ENCODE results near the gene PAX7.

PAX7 gene

DNA sequence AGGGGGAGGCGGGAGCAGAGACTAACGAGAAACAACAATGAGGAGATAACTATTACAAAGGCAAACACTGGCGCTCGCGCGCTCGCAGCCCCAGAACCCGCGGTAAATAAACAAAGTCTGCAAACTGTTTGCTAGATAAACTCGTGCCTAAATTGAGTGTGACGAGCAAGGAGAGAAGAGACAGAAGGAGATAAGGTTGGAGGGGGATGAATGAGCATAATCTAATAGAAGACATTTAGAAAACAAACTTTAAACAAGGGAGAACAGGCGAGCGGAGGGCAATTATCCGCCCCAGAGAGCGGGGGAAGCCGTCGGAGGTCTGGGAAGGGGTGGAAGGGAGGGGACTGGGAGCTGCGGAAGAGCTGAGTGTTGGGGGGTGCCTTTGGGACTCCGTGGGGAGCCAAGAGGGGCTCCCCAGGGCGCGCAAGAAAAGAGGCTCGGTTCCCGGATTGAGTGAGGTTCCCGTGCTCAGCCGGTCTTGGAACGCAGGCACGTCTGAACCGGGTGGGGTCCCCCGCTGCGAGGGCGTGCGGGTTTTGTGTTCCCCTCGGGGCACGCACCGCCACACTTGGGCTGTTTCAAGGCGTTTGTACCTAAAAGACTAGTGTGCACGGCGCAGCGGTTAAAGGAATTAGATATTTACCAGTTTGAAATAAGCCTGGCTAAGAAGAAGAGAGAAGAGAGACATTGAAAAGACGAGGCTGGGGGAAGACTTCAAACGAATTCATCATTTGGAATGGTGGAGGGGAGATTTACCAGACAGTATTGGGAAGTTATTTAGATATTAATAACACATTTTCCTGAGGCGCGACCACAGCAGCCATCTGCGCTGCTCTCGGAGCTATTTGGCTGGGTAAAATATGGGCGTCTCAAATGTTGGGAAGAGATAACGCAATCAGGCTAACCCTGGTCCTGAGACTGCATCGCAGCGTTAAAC lies 10.6 kb downstream of the PAX7 start:
- DNase-seq (ENCODE audit: low read depth in 2 of 2): no peak

DNA sequence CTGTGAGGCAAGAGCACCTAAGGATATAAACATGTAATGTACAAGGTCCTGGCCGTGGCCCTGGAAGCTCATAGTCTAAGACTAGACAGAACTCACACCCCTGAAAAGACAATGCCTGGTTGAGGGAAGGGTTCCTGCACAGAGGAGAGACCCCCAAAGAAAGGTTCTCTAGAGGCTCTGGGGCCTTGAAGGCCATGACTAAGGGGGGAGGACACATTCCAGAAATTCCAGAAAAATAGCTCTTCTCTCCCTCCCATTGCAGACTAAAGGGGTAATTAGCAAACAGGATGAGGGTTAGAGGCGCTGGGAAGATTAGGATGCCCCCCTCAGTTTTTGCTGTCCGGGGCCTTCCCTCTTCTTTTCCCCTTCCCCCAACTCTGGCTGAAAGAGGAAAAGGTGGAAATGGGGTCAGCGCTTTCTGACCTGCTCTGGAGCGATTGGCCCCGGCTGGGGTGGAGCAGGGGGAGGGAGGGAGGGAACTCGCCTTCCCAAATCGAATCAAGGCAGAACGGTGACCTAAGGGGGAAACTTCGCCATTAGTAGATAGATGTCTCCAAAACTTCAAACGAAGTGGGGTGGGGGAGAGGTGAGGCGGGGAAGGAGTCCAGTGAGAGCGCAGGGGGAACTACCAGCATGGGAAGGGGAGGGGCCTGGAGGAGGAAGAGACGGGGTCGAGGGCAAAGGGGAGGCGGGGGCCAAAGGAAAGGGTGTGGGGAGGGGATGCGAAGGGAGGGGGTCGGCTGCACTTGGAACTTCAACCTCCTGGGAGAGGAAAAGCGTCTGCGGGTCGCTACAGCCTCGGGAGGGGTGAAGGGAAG lies 11.8 kb downstream of the PAX7 start:
- DNase-seq (ENCODE audit: low read depth in 2 of 2): no peak

DNA sequence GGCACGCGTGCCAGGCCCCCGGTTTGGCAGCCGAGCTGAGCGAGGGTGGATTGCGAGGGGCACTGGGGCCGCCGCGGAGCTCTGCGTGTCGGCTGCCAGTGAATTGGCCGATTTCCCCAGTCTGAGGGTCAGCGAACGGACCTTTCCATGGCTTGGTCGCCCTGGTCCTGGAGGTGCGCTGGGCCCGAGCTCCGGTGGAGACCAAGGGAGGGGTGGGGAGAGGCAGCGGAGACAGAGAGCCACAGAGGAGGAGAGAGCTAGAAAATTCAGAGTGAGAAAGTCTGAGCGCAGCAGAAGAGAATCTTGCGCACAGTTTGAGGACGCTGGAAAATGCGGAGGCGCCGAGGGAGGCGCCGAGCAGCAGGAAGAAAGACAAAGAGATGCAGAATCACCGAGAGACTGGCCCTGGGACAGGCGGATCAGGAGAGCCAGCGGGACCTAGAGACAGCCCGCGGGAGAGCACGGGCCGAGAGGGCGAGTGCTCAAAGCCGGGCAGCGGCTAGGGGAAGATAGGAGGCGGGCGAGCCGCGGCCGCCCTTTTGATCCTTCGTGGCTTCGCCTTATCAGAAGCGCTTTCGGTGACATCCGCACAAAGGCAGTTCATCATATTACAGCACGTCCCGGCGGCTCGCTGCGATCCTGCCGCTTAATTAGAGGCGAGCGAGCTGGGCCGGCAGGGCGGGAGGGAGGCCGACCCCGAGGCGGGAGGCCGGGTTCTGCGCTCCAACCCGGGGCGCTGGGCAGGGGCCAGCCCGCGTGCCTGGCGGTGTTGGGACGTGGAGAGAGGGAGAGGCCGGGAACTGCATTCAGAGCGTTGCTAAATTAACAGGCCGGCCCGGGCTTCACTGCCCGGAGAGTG lies 12.7 kb downstream of the PAX7 start:
- DNase-seq (ENCODE audit: low read depth in 2 of 2): no peak

DNA sequence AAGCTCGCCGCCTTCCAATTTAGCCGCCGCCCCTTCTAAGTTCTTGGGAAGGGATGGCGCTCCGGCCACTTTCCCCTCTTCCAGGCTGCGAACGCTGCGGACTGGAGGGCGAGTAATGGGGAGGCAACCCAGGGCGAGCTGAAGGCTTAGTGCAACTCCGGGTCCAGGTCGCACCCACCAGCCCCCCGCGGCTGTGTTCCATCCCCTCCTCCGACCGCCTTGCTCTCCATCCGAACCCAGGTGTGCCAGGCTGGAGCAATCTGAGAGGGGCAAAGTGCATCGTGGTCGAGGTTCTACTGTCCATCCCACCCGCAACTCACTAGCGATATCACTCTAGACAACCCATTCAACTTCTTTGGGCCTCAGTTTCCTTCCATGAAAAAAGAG lies 13.4 kb downstream of the PAX7 start:
- DNase-seq (ENCODE audit: low read depth in 2 of 2): no peak

DNA sequence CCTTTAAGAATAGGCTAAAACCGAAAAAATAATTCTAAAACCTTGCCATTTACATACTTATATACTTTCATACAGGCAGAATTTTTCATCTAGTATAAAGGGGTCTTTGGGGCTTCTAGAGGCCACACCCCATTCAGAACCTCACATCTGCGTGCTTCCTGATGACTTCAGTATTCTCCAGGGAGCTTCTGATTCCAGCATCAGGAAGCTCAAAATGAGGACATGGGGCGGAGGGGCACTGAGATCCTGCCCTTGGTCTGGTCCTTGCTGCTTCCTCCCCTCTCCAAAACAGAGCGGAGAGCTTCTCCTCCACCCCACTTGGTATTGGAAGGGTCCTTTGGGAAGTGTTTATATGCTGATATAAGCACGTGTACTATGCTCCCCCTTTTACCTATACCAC lies 13.8 kb downstream of the PAX7 start:
- DNase-seq (ENCODE audit: low read depth in 2 of 2): no peak

DNA sequence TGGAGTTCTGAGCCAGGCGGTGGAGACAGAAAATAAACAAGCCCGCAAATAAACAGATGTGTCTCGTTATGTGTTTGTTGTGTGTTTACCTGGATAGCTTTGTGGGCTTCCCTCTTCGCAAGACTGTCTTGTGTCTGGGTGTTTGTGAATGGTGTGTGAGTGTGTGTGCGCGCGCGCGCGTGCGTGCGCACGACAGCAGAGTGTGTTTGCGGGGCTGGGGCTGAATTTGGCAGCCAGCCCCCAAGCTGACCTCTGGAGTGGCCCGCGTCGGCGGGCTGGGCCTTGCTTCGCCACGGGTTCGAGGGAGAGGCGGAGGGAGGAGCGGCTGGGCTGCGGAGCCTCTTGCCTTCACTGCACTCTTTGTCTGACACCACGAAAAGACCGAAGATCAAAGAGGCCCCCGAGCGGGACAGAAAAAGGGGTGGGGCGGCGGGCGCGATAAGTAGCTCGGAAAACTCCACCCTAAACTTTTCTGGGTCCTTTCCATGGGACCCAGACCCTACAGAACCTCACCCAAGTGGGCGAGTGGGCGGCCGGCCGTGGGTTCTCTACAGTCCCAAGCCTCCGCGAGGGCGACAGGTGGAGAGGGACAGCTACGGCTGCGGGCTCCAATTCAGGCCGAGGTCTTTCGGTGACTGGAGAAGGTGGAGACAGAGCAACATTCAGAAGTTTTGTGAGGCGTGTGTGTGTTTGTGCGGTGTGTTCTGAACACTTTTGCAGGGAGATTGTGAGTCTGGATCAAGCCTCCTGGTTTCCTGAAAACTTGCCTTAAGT lies 14.5 kb downstream of the PAX7 start:
- no peak for DNase-seq (ENCODE audit: low read depth in 2 of 2)

DNA sequence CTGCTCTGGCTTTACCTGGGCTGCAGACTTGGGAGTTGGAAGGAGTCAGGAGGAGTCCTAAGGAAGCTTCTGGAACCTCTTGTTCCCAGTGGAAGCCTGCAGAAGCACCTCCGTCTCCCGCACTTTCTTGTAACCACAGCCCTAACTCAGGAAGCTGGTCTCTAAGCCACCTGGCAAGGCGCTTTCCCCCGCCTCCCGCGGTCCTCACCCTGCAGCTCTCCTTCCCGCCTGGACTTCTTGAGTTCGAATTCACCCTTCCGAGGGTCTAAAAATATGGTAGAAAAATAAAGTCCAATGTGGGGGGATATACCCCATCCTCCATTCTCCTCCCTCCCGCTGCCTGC lies 15.1 kb downstream of the PAX7 start:
- no peak for DNase-seq (ENCODE audit: low read depth in 2 of 2)

DNA sequence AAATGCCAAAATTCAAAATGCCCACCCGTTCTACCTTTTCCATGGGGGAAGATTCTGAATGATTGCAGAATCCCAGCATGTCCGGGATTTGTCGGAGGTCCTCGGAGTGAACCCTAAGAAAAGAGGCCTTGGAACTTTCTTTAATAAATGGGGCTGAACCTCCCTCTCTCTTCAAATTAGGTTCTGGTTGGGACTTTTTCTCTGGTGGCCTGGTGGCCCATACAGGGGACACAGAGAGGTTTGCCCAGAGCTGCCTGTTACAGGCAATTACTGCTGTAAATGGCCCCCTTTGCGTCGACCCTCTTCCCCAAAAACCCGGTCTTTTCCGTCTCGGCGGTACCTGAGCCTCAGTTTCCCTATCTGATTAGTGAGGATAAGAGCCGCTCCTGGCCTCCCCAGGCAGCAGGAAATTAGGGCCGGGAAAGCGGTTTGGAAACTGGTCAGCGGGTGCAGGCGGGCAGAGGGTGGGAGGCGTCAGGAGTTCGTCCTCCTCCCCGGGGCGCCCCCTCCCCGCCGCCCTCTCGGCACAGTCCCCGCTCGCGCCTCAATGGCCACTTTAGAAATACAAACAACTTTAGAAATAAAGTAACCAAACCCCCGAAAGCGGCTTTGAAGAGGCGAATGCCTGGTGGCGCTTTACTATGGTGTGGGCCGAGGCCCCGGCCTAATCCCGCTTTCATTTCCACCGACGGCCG lies 15.6 kb downstream of the PAX7 start:
- no peak for DNase-seq (ENCODE audit: low read depth in 2 of 2)

DNA sequence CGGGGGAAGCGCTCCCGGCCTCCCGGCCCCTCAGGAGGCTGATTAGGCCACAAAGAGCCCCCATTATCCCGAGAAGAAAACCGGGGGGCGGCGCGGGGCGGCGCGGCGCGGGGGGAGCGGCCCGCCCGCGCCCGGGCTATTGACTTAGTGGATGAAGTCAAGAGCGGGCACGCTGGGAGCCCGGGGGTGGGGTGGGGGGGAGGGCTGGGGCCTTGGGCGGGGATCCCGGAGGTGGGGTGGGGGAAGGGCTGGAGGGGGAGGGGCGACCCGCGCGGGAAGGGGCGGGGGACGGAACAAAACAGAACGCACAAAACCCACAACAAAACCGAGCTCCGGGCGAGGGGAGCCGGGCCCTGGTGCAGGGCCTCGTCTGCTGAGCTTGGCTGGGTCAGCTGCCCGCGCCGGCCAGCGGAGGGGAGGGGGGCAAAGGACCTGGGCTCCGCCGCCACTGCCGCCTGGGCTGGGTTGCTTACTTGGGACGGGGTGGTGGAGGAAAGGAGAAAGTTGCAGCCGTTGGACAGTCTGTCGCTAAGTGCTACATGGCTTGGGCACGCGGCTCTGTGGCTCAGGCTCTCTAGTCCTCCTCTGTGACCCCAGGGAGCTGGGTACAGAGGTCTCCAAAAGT lies 16.3 kb downstream of the PAX7 start:
- no peak for DNase-seq (ENCODE audit: low read depth in 2 of 2)

DNA sequence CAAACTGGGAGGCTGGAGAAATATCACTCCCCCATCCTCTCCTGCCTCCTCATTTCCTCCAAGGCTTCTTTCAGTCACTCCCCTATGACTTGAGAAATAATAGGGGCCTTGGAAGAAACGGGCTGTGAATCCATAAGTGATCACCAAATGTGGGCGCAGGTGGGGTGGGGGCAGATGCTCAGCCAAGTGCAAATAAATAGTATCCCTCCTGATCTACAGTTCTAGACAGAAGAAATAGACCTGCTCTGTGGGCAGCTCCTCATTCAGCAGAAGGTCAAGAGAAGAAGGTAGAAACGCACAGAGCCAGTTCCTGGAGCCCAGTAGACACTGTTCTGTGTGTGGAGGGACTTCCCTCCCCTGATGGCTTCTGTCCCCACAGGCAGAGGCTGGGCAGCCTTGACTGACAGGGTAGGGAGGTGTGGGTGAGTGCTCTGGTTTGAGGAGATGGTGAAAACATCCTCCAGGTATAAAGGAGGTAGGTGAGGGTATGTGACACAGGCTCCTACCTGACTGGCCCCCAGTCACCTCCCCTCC lies 17.1 kb downstream of the PAX7 start:
- no peak for DNase-seq (ENCODE audit: low read depth in 2 of 2)

DNA sequence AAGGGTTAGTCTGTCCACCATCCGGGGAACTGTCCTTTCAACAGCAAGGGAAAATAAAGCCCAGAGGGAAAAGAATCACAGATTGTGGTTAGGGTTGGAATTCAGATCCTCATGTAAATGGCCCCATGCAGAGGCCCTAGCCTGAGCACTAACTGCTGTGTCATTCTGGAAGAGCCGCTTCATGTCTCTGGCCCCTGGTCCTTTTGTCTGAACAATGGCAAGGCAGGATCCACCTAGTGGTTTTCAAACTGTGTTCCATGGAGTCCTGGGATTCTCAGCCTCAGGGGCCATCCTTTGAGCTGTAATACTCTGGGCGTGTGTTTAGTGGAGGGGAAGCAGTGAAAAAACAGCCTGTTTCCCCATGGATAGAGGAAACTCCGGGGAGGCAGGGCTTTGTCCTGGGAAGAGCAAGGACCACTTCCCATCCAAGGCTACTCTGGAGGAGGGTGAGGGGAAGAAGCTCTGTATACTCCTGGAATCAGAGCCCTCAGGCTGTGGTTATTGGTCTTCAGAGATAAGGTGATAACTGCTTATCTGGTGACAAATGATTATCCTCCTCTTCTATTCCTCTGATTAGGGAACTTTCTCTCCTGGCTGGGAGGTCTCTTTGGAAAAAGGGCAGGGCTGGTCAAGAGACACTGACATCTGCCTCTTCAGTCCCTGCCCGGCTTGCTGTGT lies 19.2 kb downstream of the PAX7 start:
- no peak for DNase-seq (ENCODE audit: low read depth in 2 of 2)

DNA sequence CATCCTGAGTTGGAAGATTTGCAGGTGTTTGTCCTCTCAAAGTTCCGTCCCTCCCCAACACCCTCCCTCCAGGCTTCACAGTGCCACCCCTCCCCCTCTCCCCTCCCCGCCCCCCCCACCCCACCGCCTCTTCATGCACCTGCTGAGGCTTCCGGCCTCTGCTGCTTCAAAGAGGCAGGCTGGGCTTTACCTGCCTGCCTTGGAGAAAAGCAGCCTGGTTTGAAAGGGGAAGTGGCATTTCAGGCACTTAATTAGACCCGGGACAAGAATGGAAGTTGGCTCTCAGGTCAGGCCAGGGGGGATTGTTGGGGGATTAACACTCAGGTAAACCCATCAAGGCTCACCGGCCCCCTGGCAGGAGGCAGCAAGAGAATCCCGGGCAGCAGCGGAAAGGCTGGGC lies 21.1 kb downstream of the PAX7 start:
- no peak for DNase-seq (ENCODE audit: low read depth in 2 of 2)

DNA sequence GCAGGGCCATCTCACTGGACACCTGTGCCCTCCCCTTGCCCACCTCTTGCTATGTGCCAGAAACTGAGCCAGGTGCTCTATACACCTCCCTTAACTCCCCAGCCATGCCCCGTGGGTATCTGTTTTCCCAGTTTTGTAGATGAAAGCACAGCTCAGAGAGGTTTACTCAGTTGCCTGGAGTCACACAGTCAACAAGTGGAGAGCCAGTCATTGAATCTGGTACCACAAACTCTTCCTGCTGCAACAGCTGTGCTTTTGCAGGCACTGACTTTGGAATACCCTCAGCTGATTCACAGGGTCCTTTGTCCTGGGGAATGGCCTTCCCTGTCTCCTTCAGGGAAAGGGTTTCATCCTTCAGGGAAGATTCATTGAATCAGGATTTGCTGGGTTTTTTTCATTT lies 22.1 kb downstream of the PAX7 start:
- no peak for DNase-seq (ENCODE audit: low read depth in 2 of 2)

DNA sequence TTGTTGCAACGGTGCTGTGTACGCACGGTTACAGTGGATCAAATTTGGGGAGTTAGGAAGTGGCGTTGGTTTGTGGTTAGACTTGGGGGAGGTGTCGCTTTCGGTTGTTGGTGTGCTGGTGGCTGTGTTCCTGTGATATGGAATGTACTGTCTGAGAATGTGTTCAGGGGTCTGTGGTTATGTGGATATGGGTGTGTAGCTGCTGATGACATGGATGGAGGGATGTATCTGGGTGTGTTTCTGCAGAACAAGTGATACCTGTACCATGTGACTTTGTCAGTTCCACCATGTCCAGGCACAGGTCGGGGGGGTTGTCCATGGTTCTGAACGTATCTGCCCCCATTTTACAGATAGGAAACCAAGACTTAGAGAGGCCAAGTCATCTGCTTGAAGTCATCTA lies 22.7 kb downstream of the PAX7 start:
- DNase-seq (ENCODE audit: low read depth in 2 of 2): no peak

DNA sequence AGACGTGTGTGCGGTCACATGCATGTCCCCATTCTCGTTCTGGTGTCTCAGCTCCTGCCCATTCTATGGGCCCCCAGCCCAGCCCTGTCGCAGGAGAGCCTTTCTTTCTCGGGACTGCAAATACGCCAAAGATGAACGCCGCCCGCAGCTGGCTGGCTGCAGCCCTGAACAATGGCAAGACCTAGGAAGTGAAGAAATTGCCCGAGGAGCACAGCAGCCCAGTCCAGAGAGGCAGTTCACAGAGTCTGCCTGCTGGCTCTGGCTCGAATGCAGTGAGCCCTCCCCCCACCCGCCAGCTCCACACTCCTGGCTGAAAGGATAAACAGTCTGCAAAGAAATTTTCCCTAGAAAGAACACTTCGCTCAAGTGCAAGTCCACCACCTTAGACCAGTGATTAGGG lies 23.3 kb downstream of the PAX7 start:
- DNase-seq (ENCODE audit: low read depth in 2 of 2): no peak

DNA sequence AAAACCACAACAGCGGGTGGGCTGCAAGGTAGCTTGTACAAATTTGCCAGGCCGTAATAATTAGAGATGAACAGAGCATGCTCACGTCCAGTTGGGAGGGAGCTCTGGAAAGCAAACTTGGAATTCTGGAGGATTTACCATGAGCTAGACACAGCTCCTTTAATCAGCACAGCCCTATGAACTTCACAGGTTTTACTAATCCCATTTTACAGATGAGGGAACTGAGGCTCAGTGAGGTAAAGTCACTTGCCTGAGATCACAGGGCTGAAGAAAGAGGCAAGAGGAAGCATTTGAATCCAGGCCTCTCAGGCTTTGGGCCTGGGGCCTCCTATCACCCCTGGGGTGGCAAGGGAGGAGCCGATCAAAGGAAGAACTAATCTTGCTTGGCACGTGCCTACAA lies 24.0 kb downstream of the PAX7 start:
- no peak for DNase-seq (ENCODE audit: low read depth in 2 of 2)

DNA sequence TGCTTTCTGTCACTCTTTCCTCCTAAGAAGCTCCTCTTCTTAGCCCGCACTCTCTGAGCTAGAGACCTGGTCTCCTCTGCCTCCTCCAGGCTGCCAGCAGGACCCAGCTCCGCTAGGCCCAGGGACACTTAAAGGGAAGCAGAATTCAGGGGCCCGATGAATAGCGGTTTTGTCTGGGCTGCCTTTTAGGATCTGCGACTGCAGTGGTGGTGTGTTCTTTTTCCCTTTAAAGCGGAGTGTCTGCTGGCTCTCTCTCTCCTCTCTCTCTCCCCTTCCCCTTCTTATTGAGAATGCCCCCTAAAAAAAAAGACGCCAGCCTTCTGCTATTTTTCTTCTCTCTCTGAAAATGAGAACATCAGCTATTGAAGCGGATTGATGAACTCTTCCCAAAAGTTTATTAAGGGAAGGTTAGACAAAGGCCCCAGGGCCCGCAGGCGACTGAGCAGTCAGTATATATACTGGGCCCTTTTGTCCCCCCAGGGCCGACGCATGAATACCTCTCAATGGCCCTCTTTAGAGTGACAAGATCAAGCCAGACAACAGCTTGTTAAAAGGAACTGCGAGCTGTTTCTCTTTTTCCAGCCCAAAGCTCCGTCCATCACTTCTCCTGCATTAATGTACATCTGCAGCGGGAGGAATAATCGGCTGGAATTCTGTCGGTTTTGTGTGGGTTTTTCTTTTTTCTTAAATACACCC lies 27.0 kb downstream of the PAX7 start:
- no peak for DNase-seq (ENCODE audit: low read depth in 2 of 2)

DNA sequence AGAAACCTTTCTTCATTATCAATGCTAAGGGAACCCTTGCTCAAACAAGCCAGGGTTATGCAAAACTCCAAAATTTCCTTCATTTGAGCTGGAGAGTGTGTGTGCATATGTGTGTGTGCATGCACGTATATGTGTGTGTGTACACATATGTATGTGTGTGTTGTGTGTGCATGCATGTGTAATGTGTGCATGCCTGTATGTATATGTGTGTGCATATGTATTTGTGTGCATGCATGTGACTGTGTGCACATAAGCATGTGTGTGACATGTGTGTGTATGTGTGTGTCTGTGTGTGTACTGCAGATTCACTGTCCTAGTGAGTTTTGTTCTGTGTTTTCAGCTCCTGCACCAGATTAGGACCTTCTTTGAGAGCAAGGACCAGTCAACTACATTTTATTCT lies 28.2 kb downstream of the PAX7 start:
- no peak for DNase-seq (ENCODE audit: low read depth in 2 of 2)

Measured in stimulated activated CD4-positive, alpha-beta T cell treated with anti-CD3 and anti-CD28 coated beads, Interleukin-12 subunit alpha, Interleukin-12 subunit beta, amount 100 ng/mL, for 24 hours (primary cell).